Inferior parietal cortex (tissue), 1 donor: ENCODE measurements around the gene ZSWIM1.
"Not testable (repeated sequence)": the region's sequence is repeated elsewhere in the genome, so short reads cannot be mapped to it uniquely, and the experiment has no call there.

Source experiments
- DNase-seq: peaks from one replicate; pipeline ENCODE4 v3.0.0-alpha.2; 2016; ENCODE audit errors: extremely low spot score

Gene ZSWIM1

DNA sequence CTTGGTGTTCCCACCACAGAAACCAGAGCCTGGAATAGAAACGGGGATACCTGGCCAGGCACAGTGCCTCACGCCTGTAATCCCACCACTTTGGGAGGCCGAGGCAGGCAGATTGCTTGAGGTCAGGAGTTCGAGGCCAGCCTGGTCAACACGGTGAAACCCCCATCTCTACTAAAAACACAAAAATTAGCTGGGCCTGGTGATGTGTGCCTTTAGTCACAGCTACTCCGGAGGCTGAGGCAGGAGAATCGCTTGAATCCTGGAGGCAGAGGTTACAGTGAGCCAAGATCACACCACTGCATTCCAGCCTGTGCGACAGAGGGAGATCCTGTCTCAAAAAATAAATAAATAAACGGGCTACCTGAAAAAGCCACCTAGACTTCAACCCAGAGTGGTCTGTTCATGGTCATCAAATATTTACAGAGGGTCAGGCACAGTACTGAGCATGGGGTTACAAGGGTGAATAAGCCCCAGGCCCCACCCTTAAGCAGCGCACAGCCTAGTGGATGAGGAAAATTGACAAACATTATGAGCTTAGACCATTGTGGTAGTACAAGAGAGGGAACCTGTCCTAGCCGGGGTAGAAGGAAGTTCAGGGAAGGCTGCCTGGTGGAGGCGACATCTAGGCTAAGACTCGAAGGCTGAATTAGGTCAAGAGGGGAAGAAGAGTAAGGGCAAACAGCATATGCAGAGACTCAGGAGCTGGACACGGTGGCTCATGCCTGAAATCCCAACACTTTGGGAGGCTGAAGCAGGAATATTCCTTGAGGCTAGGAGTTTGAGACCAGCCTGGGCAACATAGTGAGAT, 46.2 kb downstream of the ZSWIM1 start:
- DNase-seq = no peak

DNA sequence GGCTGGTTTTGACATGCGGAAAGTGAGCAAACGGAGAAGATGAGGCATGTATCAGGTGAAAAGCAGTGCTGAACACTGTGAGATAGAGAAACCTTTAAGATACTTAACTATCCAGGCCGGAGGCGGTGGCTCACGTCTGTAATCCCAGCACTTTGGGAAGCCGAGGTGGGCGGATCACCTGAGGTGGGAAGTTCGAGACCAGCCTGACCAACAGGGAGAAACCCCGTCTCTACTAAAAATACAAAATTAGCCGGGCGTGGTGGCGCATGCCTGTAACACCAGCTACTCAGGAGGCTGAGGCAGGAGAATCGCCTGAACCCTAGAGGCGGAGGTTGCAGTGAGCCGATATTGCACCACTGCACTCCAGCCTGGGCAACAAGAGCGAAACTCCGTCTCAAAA, 50.7 kb downstream of the ZSWIM1 start:
- DNase-seq = not testable (repeated sequence)

DNA sequence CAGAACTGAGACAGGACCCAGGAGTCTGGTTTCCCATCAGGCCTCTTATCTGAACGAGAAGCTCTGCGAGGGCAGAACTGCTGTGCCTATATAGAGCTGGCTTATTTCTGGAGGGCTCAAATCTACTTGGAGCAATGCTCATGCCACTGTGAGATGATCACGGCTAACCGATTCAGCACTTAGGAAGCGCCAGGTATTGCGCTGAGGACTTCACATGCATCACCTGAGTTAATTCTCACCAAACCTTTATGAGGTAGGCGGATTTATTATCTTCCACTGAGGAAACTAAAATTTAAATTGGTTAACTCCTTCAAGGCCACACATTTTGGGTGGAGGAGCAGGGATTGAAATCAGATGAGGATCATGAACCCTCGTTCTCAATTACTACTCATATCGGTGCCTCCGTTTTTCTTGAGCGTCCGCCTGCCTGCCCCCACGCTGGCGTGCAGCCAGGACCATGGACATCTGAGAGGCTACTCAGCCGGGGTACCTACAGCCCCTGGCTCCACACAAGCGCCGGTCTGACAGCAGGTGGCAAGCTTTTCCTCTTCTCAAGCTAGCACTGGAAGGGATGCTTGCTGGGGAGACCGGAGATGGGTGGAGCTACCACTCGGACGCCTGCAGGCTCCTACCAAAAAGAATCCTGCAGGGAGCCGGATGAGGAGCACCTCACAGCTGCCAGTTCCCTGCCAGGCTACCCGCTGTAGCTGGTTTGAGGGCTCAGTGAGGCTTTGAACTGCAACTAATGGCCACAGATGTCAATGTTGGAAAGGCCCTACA, 52.4 kb downstream of the ZSWIM1 start:
- peak; percentile 69 for DNase-seq

DNA sequence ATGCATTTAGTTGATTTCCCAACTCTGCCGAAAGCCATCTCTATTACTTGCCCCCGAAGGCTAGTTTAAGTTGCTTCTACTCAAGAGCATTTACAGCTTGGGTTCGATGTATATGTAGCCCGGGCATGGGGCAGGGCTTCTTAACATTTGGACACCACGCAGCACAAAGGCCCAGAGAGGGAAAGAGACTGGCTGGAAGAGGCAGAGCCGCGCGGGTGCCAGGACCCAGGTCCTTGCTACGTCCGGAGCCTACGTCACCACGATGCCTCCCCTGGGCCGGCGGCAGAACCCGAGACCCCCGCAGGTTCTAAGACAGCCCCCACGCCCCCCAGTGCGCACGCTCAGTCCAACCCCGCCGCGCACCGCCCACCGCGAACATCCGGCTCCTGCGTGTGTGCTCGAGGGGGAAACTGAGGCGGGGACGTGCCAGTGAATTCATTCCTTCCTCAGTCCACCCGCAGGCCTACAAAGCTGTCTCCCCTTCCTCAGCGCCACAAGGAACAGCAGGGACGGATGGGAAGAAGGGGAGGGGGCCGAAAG, 53.1 kb downstream of the ZSWIM1 start:
- DNase-seq = no peak
